K562 (cell line): ENCODE results near the gene CBX3. TPM values are rescaled to one million over a fixed set of nuclear protein-coding genes. Genes with fewer than 3 reads are reported as not detected.

ENCODE experiments used
- COPS2 ChIP-seq: fragments of 450-650 bp; conservative IDR thresholded peaks from 2 replicates; pipeline ENCODE4 v1.6.1; 2016; ENCODE audit warnings: mild to moderate bottlenecking, moderate library complexity
- CREB3 ChIP-seq: fragments of 450-650 bp; conservative IDR thresholded peaks from 2 replicates; pipeline ENCODE4 v1.6.1; 2016; ENCODE audit warnings: missing genetic modification characterization, low read depth, mild to moderate bottlenecking, missing compliant biosample characterization, moderate library complexity
- CTCF ChIP-seq, 3 experiments: IDR thresholded peaks in 2 of 3; conservative IDR thresholded peaks in 1 of 3; 2 replicates each; pipeline ENCODE4 v1.5.1; 2011 to 2012; ENCODE audit warnings: low read length in 3 of 3, mild to moderate bottlenecking in 3 of 3, control low read depth in 2 of 3, improper control_type of control experiment in 1 of 3, inconsistent platforms in 1 of 3, low read depth in 1 of 3, mixed read lengths in 1 of 3, moderate library complexity in 1 of 3; ENCODE audit not compliant: insufficient read depth in 2 of 3
- ELF4 ChIP-seq: fragments of 450-650 bp; formaldehyde crosslinking; IDR thresholded peaks from 2 replicates; pipeline ENCODE4 v1.4.0; 2022; ENCODE audit warnings: missing genetic modification characterization
- FOS ChIP-seq: IDR thresholded peaks from 3 replicates; pipeline ENCODE4 v1.6.1; 2011; ENCODE audit not compliant: insufficient read length; ENCODE audit errors: extremely low read depth
- FUS ChIP-seq: fragments of 200-400 bp; formaldehyde crosslinking; optimal IDR thresholded peaks from 2 replicates; pipeline ENCODE3; 2017; ENCODE audit warnings: low read depth, low read length
- GTF3C2 ChIP-seq: IDR thresholded peaks from 3 replicates; pipeline ENCODE4 v1.6.1; 2011; ENCODE audit warnings: borderline replicate concordance, mild to moderate bottlenecking, moderate library complexity; ENCODE audit not compliant: insufficient read length; ENCODE audit errors: extremely low read depth
- PHF21A ChIP-seq: fragments of 450-650 bp; IDR thresholded peaks from 2 replicates; pipeline ENCODE4 v1.6.1; 2017; ENCODE audit warnings: low read depth, borderline replicate concordance
- PPARD ChIP-seq: fragments of 250-450 bp; sonication (Bioruptor Pico); IDR thresholded peaks from 2 replicates; pipeline ENCODE4 v1.8.0; 2022; ENCODE audit warnings: inconsistent platforms, mild to moderate bottlenecking, moderate library complexity
- RBM25 ChIP-seq: fragments of 200-400 bp; formaldehyde crosslinking; IDR thresholded peaks from 2 replicates; pipeline ENCODE4 v1.6.1; 2018; ENCODE audit warnings: low read length, low read depth, moderate library complexity; ENCODE audit not compliant: severe bottlenecking
- SNRNP70 ChIP-seq: fragments of 200-400 bp; formaldehyde crosslinking; optimal IDR thresholded peaks from 2 replicates; pipeline ENCODE3; 2017; ENCODE audit warnings: low read depth, low read length
- TAF1 ChIP-seq: IDR thresholded peaks from 2 replicates; pipeline ENCODE4 v1.6.1; 2011; ENCODE audit warnings: mild to moderate bottlenecking, low read length, moderate library complexity; ENCODE audit not compliant: insufficient read depth, control insufficient read depth, severe bottlenecking; ENCODE audit errors: extremely low read depth
- TAF7 ChIP-seq: fragments of 450-650 bp; IDR thresholded peaks from 2 replicates; pipeline ENCODE4 v1.6.1; 2016; ENCODE audit warnings: missing genetic modification characterization, missing compliant biosample characterization
- THAP12 ChIP-seq: fragments of 250-450 bp; sonication (Bioruptor Pico); IDR thresholded peaks from 2 replicates; pipeline ENCODE4 v1.9.0; 2021; ENCODE audit warnings: mild to moderate bottlenecking, inconsistent platforms
- XRCC4 ChIP-seq: IDR thresholded peaks from one replicate; pipeline ENCODE4 v1.6.1; 2011; ENCODE audit not compliant: insufficient read depth, insufficient read length; ENCODE audit errors: extremely low read depth
- ZBTB2 ChIP-seq: fragments of 450-650 bp; IDR thresholded peaks from 2 replicates; pipeline ENCODE4 v1.6.1; 2016; ENCODE audit warnings: antibody characterized with exemption
- ZNF239 ChIP-seq: fragments of 250-450 bp; sonication (Bioruptor Pico); IDR thresholded peaks from 2 replicates; pipeline ENCODE4 v1.4.0; 2020; ENCODE audit warnings: mild to moderate bottlenecking
- ZNF311 ChIP-seq: fragments of 250-450 bp; sonication (Bioruptor Pico); IDR thresholded peaks from 2 replicates; pipeline ENCODE4 v1.4.0; 2020; ENCODE audit warnings: mild to moderate bottlenecking, moderate library complexity
- polyA plus RNA-seq, 8 experiments: library from polyadenylated mRNA; depleted of rRNA in 4 of 8; stranded (reverse) in 5 of 8; unstranded in 3 of 8; fragments of >200 nt; fragmentation: Nextera tagmentation in 2 of 8; fragmentation: Illumina TruSeq in 1 of 8; extraction: Ambion mirVana in 2 of 8; extraction: Trizol in 1 of 8; gene quantifications; 2 replicates each; pipeline versions ENCODE4 v1.2.1 to v1.2.3, GENCODE V29; 2011 to 2014; ENCODE audit warnings: inconsistent platforms in 1 of 8, missing spikeins in 1 of 8
- total RNA-seq, 7 experiments: library from RNA; depleted of rRNA in 6 of 7; stranded (reverse); fragments of >200 nt in 6 of 7; fragmentation: Illumina TruSeq in 2 of 7; extraction: Trizol in 2 of 7; gene quantifications; 2 replicates each; pipeline versions ENCODE4 v1.2.1 to v1.2.3, GENCODE V29; 2011 to 2021; ENCODE audit warnings: low replicate concordance in 1 of 7

CBX3 gene
- total and polyA plus RNA-seq, 9 of the 15 experiments (the other 6 are each of a cell fraction or from before 2014, with no cell fraction given), result 198 to 413 (median 328) TPM

- no peak; a peak in 1 of 6 replicates for TF ChIP-seq CTCF (IDR thresholded peaks at IDR 0.05 in 2 of 3, conservative IDR thresholded peaks at IDR 0.05 in 1 of 3; ENCODE audit: insufficient read depth in 2 of 3, low read depth in 1 of 3, low read length in 3 of 3)
- TF ChIP-seq FUS, result peak; percentile 79
- TF ChIP-seq RBM25, result no peak
- no peak for TF ChIP-seq PHF21A
- TF ChIP-seq TAF7 (tag), result no peak
- no peak for TF ChIP-seq ZNF311 (CRISPR knock-in tag)
- no peak for TF ChIP-seq XRCC4
- TF ChIP-seq ZNF239 (CRISPR knock-in tag), result no peak
- TF ChIP-seq FOS, result no peak
- no peak for TF ChIP-seq GTF3C2
- no peak for TF ChIP-seq ELF4 (CRISPR knock-in tag)
- no peak for TF ChIP-seq COPS2
- TF ChIP-seq TAF1, result no peak
- no peak for TF ChIP-seq SNRNP70
- TF ChIP-seq CREB3 (tag), result no peak
- no peak for TF ChIP-seq ZBTB2
- no peak for TF ChIP-seq THAP12 (CRISPR knock-in tag)
- TF ChIP-seq PPARD (CRISPR knock-in tag), result no peak
These were observed 13.2 kb upstream of the CBX3 start (continued) for GRCh38 chr7:26188206-26188956.
